GM19372 (cell line): ENCODE measurements around the gene SGCA.
A peak's percentile ranks its signal among the peaks of the same experiment; 100 is the strongest.

ENCODE experiments used
- ATAC-seq: cut with Tn5 transposase; IDR thresholded peaks from one replicate; pipeline ENCODE4 v1.9.1; 2021; ENCODE audit warnings: mild to moderate bottlenecking, low read depth, moderate library complexity; ENCODE audit not compliant: unreplicated experiment

SGCA gene

DNA sequence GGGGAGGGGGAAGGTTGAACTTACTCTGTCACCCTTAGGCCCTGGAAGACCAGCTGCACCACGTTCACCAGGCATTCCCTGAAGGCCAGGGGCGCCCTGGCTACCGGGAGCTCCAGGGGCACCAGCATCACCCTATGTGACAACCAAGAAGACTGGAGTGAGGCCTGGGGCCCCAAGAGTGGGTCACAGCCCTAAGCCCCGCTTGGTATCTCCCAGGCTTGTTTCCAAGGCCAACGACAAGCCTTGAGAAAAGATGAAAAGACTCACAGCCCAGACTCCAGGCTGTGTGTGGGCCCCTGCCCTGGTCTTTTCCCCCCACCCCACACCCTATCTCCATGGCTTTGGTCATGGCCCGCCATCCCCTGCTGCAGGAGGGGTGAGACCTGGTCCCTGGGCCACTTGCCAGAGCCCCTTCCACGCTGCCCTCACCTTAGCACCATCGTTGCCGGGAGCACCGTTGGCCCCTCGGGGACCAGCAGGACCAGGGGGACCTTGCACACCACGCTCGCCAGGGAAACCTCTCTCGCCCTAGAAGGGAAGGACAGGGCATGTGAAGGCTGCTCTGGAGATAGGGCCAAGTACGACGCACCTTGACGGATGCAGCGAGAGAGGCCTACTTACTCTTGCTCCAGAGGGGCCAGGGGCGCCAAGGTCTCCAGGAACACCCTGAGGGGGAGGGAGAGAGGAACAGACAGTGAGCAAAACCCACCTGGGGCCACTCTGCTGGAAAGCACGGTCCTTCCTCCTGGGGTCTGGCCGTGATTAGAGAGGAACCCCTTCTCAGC, 25.7 kb downstream of the SGCA start:
- ATAC-seq, result no peak

DNA sequence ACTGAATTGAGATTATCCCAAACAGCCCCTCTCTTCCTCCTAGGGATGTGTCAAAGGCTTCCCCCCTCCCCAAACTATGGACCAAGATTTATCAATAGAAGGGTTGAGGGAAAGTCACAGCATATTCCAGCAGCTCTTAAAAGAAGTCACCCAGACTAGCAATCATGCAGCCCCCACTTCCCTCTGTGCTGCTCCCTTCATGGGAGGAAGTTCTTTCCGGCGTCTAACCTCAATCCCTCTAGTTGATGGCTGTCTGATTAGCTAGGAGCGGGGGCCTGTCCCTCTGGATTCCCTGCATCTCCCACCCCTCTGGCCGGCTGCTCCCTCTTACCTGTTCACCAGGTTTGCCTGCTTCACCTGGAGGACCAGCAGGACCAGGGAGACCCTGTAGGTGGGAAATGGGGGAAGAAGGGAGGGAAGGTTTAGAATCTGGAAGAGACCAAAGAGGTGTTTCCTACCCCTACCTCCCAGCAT, 26.4 kb downstream of the SGCA start:
- ATAC-seq, result no peak

DNA sequence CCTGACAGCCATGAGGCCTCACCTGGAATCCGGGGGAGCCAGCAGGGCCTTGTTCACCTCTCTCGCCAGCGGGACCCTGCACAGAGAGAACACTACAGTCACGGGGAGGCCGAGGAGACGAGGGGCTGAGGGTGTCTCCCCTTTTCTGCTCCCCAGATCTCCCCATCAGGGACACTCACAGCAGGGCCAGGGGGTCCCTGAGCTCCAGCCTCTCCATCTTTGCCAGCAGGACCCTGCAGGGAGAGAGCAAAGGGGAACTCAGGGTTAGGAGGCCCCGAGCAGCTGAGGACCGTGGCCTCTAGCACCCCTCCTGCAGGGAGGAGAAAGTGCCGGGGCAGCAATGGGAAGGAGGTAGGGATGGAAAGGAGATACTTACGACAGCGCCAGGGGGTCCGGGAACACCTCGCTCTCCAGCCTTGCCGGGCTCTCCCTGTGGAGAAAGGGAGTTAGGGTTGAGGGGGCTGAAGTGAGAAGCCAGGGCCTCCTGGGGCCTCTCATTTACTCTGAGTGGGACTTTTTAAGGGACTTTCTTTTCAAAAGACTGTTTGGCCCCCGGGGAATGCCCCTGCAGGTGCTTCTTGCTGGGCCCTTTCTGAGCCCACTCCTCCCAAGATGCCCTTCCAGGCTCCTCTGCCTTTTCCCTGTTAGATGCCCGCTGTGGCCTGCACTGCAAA, 26.9 kb downstream of the SGCA start:
- ATAC-seq, result no peak

- no peak for ATAC-seq
These were observed 28.5 kb downstream of the SGCA start for GRCh38 chr17:50194140-50194933.

DNA sequence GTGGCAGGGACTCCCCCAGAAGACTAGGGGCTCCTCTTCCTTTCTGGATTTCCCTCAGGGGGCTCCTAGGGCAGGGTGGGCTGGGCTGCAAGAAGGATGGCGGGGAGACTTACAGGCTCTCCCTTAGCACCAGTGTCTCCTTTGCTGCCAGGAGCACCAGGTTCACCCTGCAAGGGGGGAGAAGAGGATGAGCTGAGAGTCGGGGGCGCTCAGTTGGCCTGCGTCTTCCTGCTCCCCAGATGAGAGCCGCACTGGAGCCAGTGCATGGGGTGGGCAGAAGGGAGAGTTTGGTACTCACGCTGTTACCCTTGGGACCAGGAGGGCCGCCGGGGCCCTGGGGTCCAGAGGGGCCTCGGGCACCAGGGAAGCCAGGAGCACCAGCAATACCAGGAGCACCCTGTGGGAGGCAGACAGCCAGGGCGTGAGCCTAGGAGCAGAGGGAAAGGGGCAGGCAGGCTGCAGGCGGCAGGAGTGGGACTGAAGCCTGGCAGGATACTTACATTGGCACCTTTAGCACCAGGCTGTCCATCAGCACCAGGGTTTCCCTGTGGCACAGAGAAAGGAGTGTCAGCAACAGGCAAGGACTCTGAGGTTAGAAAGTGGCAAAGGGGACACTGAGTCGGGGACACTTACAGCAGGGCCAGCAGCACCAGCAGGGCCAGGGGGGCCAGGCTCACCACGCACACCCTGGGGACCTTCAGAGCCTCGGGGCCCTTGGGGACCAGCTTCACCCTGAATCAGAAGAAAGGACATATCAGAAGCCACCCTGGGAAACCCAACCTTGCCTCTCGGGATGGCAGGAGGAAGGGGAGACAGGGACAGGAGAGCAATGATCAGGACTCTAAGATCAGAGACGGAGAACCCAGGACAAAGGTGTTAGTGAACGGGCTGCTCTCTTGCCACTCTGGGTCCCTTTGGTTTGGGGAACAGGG, 29.4 kb downstream of the SGCA start:
- ATAC-seq, result no peak

DNA sequence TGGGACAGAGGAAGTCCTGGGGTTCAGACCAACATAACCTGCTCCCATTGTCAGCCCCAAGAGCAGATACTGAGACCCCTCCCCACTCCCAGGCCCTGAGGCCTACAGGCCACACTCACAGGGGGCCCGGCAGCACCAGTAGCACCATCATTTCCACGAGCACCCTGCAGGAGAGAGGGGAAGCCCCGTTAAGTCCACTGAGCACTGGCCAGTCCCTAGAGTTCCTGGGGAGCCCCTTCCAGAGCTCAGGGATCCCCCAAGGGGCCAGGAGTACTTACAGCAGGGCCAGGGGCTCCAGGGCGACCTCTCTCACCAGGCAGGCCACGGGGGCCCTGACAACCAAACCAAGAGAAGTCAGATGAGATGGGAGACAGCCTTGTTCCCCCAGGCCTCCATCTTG, 30.2 kb downstream of the SGCA start:
- ATAC-seq, result no peak

GRCh38 chr17:50196826-50197225, 31.0 kb downstream of the SGCA start:
- ATAC-seq, result no peak

GRCh38 chr17:50198026-50198669, 32.3 kb downstream of the SGCA start:
- ATAC-seq, result no peak

GRCh38 chr17:50199211-50199802, 33.5 kb downstream of the SGCA start:
- no peak for ATAC-seq

GRCh38 chr17:50199803-50200456, 34.1 kb downstream of the SGCA start:
- ATAC-seq, result peak; percentile 54

DNA sequence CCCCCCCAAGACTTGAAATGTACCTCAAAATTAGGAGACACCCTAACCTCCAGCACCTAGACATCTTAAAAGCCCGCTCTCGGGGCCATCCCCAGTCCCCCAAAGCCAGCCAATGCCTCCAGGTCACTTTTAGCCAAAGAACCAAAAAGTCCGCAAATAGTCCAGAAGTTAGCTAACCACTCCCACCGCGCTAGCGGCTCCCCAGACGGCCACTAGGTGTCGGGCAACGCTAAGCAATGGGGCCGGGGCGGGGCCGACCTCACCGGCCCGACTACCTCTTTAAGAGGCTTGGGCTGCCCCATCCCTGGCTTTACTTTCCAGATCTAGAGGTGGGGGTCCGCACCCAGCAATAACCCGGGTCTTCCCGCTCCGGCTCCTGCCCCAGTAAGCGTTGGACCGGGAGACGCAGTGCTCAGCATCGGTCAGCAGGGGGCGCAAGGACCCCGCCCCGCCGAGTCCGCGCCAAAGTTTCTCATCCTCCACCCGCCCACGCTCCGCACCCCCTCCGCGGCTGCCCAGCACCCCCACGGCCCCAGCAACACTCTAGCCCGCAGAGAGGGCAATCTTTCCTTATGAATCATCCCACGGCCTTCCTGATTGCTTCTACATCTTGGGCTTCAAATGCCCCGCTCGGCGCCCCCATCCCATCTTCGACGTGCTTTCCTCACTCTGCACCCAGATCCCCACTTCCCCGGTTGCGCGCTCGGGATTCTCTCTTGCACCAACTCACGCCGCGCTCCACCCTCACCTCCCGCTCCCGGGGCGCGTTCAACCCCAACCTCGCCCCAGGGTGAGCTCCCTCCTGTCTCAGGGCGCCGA, 34.9 kb downstream of the SGCA start:
- peak; percentile 63 for ATAC-seq

DNA sequence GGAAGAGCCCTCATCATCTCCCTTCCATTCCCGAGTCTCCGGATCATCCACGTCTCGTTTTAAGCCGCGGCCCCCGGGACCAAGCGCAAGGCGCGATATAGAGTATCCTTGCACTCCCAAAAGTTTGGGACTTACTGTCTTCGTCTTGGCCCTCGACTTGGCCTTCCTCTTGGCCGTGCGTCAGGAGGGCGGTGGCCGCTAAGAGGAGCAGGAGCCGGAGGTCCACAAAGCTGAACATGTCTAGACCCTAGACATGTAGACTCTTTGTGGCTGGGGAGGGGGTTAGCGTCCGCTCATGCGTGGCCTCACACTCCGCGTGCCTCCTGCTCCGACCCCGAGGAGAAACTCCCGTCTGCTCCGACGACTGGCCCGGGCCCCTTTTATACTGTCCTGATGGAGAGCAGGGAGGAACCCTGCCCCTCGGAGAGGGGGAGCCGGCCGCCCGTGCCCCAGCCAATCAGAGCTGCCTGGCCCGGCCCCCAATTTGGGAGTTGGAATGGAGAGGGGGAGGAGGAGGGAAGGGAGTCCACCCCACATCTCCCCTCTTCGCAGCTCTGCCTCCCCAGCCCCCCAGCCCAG, 35.6 kb downstream of the SGCA start, which contains the start of gene COL1A1:
Gene COL1A1 (minus strand): TSS at position 356 of the 579 bp plus-strand sequence. CDS start 118 bp downstream, at position 238.
- no peak for ATAC-seq

DNA sequence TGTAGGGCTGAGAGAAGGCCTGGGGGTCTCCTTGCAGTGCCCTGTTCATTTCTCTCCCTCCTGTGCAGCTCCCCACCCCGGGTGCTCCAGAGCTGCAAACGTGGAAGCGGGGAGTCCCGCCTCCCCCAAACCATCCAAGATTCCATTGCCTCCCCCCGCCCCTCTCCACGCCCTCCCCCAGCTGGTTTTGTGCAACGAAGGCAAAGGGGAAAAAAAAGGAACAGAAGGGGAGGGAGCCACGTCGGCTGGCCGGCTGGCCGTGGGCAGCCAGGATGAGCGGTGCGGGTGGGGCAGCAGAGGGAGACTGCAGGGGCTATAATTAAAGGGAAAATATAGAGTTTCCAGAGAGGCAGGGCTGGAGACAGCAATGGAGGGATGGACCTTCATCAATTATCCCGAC, 37.3 kb downstream of the SGCA start:
- no peak for ATAC-seq

DNA sequence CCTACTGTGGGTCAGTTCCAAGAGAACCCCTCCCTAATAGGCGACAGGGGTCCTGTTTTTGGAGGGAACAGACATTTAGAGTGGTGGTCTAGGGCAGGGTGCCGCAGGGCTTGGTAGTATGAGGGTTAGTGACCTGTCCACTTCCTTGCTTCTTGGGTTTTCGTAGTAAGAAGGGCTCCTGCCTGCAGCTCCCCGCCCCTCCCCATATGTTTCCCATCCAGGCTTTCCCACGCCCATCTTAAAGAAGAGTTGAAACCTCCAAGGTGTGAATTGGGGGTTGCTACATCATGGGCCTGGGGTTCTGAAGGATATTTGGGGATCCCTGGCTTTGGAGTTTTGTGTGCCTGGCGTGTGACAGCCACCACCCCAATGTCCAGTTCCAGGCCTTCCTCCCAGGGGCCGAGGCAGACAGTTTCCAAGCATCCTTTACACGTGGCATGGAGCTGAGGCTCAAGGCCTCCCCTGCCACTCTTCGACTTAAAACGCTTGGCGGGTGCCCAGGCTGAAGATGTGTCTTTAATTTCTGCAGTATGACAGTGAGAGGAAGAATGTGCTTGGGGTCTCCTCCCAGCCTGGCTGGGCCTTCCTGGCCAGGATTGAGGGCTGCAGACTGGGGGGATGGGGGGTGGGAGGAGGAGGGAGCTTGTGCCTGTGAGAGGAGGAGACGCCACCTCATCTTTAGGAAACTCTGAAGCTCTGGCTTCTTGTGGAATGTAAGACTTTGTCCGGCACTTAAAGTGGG, 38.0 kb downstream of the SGCA start:
- ATAC-seq, result no peak

- no peak for ATAC-seq
These were observed 38.6 kb downstream of the SGCA start for GRCh38 chr17:50204431-50204830.

- no peak for ATAC-seq
These were observed 39.5 kb downstream of the SGCA start for GRCh38 chr17:50205111-50205962.
